SJSA1 (cell line): ENCODE results near the gene SLC35A3. TPM values are rescaled to one million over a fixed set of nuclear protein-coding genes. Genes with fewer than 3 reads are reported as not detected.
"Not testable (repeated sequence)": the region's sequence is repeated elsewhere in the genome, so short reads cannot be mapped to it uniquely, and the experiment has no call there.

Experiments used
- DNase-seq, 2 experiments: peaks; one replicate each; pipeline ENCODE4 v3.0.0-alpha.2; 2015 to 2020; ENCODE audit warnings: low spot score in 2 of 2, low read depth in 1 of 2
- H3K27ac ChIP-seq: fragments of 250-450 bp; sonication (Bioruptor Pico); 2 replicates; pipeline ENCODE4 v1.5.1; 2020; ENCODE audit warnings: mild to moderate bottlenecking, moderate library complexity
- H3K27me3 ChIP-seq: fragments of 250-450 bp; sonication (Bioruptor Pico); replicated peaks from 2 replicates; pipeline ENCODE4 v1.5.1; 2020; ENCODE audit warnings: mild to moderate bottlenecking, moderate library complexity
- H3K36me3 ChIP-seq: fragments of 250-450 bp; sonication (Bioruptor Pico); 2 replicates; pipeline ENCODE4 v1.5.1; 2020; ENCODE audit warnings: mild to moderate bottlenecking
- H3K4me1 ChIP-seq: fragments of 250-450 bp; sonication (Bioruptor Pico); replicated peaks from 2 replicates; pipeline ENCODE4 v1.6.1; 2021; ENCODE audit warnings: mild to moderate bottlenecking
- H3K4me3 ChIP-seq: fragments of 250-450 bp; sonication (Bioruptor Pico); 2 replicates; pipeline ENCODE4 v1.5.1; 2020; ENCODE audit warnings: mild to moderate bottlenecking
- H3K9me3 ChIP-seq: fragments of 250-450 bp; sonication (Bioruptor Pico); replicated peaks from 2 replicates; pipeline ENCODE4 v1.5.1; 2020; ENCODE audit warnings: mild to moderate bottlenecking
- total RNA-seq: library from RNA; depleted of rRNA; stranded (reverse); fragments of >200 nt; shearing (Covaris generic); gene quantifications from 2 replicates; pipeline ENCODE4 v1.2.3, GENCODE V29; 2014

Gene SLC35A3
- total RNA-seq, 1 experiment from 2014 or later, result 31.2 TPM

DNA sequence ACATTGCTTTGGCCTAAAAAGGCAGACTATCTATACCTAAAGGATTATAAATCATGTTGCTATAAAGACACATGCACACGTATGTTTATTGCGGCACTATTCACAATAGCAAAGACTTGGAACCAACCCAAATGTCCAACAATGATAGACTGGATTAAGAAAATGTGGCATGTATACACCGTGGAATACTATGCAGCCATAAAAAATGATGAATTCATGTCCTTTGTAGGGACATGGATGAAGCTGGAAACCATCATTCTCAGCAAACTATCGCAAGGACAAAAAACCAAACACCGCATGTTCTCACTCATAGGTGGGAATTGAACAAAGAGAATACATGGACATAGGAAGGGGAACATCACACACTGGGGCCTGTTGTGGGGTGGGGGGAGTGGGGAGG, 9.5 kb upstream of the SLC35A3 start:
- not testable (repeated sequence) for H3K27ac ChIP-seq, H3K9me3 ChIP-seq, H3K36me3 ChIP-seq, H3K4me3 ChIP-seq, H3K27me3 ChIP-seq, H3K4me1 ChIP-seq, DNase-seq

- Histone ChIP-seq H3K4me1 (no peaks in the 10 kb centered on the region), H3K4me3 (no peak overlapping the region), H3K9me3 (no peaks in the 10 kb centered on the region), H3K27me3 (no peaks in the 10 kb centered on the region), H3K36me3 (no peaks in the 10 kb centered on the region), H3K27ac (no peak overlapping the region)
- DNase-seq, result no peak
These were observed 6.6 kb upstream of the SLC35A3 start for GRCh38 chr1:99963041-99963795.

- no peak for DNase-seq
- Histone ChIP-seq H3K27me3 (no peaks in the 10 kb centered on the region), H3K36me3 (peaks cover under 1% of the 10 kb centered on the region; the same call in 1 of the 2 replicates), H3K4me1 (peaks cover 8% of the 10 kb centered on the region), H3K9me3 (no peaks in the 10 kb centered on the region), H3K27ac (no peak overlapping the region), H3K4me3 (no peak overlapping the region)
These were observed 5.0 kb upstream of the SLC35A3 start for GRCh38 chr1:99964806-99965205.

GRCh38 chr1:99965646-99966375, 4.0 kb upstream of the SLC35A3 start:
- peaks cover 12% of the 10 kb centered on the region for H3K4me1 ChIP-seq
- H3K27ac ChIP-seq, result no peak overlapping the region
- no peaks in the 10 kb centered on the region for H3K9me3 ChIP-seq
- no peak for DNase-seq
- peaks cover 6% of the 10 kb centered on the region; the same call in 1 of the 2 replicates for H3K36me3 ChIP-seq
- no peaks in the 10 kb centered on the region for H3K27me3 ChIP-seq
- H3K4me3 ChIP-seq, result no peak overlapping the region

DNA sequence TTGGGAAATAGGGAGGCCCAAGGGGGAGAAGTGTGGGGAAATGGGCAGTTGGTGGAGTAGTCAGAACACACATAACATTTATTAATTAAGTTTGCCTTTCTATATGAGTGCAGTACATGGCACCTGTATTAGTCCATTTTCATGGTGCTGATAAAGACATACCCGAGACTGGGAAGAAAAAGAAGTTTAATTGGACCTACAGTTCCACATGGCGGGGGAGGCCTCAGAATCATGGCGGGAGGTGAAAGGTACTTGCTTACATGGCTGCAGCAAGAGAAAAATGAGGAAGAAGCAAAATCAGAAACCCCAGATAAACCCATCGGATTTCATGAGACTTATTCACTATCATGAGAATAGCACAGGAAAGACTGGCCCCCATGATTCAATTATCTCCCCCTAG, 1.6 kb upstream of the SLC35A3 start:
- Histone ChIP-seq H3K27ac (no peak overlapping the region), H3K4me3 (no peak overlapping the region), H3K4me1 (peaks cover 14% of the 10 kb centered on the region), H3K9me3 (no peaks in the 10 kb centered on the region), H3K27me3 (no peaks in the 10 kb centered on the region), H3K36me3 (peaks cover 6% of the 10 kb centered on the region; the same call in 1 of the 2 replicates)
- DNase-seq, result no peak

DNA sequence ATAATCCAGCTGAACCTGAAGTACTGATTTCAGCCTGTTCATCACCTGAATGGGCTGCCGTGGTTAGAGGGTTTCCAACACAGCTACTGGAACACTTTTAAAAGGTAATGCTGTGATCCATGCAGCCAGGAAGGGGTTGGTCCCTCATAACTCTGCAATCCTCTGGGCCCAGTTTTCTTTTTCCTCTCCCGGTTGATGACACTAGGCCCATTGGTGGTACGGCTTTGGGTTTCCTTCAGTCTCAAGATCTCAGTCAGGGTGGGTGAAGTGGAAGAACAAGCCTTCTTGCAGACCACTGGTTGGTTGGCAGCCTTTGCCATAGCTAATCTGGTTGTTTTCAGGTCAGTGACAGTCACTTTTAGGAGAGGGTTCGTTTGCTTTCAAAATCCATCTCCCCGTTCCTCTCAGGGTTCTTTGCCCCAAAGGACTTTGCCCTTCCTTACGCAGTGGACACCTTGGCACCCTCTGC, 502 bp upstream of the SLC35A3 start:
- Histone ChIP-seq H3K4me3 (peak overlapping the region; percentile 92), H3K9me3 (no peaks in the 10 kb centered on the region), H3K27me3 (no peaks in the 10 kb centered on the region), H3K4me1 (peaks cover 14% of the 10 kb centered on the region), H3K27ac (peak overlapping the region; percentile 43), H3K36me3 (peaks cover 6% of the 10 kb centered on the region; the same call in 1 of the 2 replicates)
- no peak for DNase-seq

DNA sequence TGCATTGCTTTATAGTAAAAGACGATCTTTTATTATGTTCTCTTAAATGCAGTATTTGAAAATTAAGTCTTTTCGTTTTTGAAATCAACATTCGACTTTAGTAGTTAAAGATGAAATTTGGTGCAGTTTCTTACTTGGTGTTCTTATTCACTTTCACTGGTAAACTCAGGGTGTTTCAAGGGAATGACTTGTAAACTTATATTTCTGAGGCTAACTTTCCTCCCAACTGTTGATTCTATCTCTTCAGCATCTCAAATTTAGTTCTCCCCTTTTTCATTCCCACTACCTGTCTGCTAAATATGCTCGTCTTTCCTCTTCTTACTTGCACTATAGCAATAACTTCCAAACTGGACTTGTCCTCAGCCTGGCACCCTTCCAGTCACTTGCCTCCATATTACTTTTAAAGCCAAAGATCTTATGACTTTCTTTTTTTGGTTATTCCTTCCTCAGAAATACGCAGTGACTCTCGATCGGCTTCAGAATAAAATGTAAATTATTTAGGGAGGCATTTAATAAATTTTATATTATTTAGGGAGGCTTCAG, 988 bp downstream of the SLC35A3 start:
- Histone ChIP-seq H3K4me3 (peak overlapping the region; percentile 92), H3K9me3 (no peaks in the 10 kb centered on the region), H3K27me3 (no peaks in the 10 kb centered on the region), H3K27ac (peak overlapping the region; percentile 43), H3K4me1 (peaks cover 14% of the 10 kb centered on the region), H3K36me3 (peaks cover 8% of the 10 kb centered on the region; the same call in 1 of the 2 replicates)
- no peak for DNase-seq

GRCh38 chr1:99972066-99972465, 2.3 kb downstream of the SLC35A3 start:
- H3K27ac ChIP-seq, H3K27me3 ChIP-seq, DNase-seq, H3K4me3 ChIP-seq, H3K9me3 ChIP-seq: not testable (repeated sequence)
- peaks cover 14% of the 10 kb centered on the region for H3K4me1 ChIP-seq
- peaks cover 16% of the 10 kb centered on the region for H3K36me3 ChIP-seq

- H3K4me3 ChIP-seq, result no peak overlapping the region
- DNase-seq, result no peak
- no peak overlapping the region for H3K27ac ChIP-seq
- no peaks in the 10 kb centered on the region for H3K27me3 ChIP-seq
- peaks cover 10% of the 10 kb centered on the region for H3K36me3 ChIP-seq
- H3K4me1 ChIP-seq, result peaks cover 4% of the 10 kb centered on the region
- no peaks in the 10 kb centered on the region for H3K9me3 ChIP-seq
These were observed 5.7 kb downstream of the SLC35A3 start for GRCh38 chr1:99975529-99975928.

DNA sequence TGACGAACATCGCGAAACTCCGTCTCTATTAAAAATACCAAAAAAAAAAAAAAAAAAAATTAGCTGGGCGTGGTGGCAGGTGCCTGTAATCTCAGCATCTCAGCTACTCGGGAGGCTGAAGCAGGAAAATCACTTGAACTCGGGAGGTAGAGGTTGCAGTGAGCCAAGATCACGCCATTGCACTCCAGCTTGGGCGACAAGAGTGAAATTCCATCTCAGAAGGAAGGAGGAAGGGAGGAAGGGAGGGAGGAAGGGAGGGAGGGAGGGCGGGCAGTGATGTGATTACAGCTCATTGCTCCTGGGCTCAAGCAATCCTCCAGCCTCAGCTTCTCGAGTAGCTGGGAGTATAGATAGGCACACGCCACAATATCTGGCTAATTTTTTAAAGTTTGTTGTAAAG, 7.5 kb downstream of the SLC35A3 start:
- not testable (repeated sequence) for H3K9me3 ChIP-seq, H3K4me1 ChIP-seq, DNase-seq, H3K27me3 ChIP-seq, H3K4me3 ChIP-seq, H3K27ac ChIP-seq
- peaks cover 10% of the 10 kb centered on the region for H3K36me3 ChIP-seq

DNA sequence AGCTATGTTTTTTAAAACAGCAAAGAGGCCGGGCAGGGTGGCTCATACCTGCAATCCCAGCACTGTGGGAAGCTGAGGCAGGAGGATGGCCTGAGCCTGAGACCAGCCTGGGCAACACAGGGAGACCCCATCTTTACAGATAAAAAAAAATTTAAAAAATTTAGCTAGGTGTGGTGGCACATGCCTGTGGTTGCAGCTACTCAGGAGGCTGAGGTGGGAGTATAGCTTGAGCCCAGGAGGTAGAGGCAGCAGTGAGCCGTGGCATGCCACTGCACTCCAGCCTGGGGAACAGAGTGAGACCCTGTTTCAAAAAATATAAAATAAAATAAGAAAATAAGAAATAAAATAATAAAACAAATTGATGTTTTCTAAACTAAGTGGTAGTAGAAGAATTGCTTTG, 8.4 kb downstream of the SLC35A3 start:
- Histone ChIP-seq H3K27ac (no peak overlapping the region), H3K9me3 (no peaks in the 10 kb centered on the region), H3K4me3 (no peak overlapping the region), H3K27me3 (no peaks in the 10 kb centered on the region), H3K4me1 (no peaks in the 10 kb centered on the region), H3K36me3 (peaks cover 10% of the 10 kb centered on the region)
- no peak for DNase-seq

GRCh38 chr1:99979091-99979490, 9.3 kb downstream of the SLC35A3 start:
- Histone ChIP-seq H3K27me3 (no peaks in the 10 kb centered on the region), H3K27ac (no peak overlapping the region), H3K9me3 (no peaks in the 10 kb centered on the region), H3K4me3 (no peak overlapping the region), H3K36me3 (peaks cover 10% of the 10 kb centered on the region), H3K4me1 (no peaks in the 10 kb centered on the region)
- DNase-seq, result no peak

GRCh38 chr1:99980928-99981327, 11.1 kb downstream of the SLC35A3 start:
- no peak overlapping the region for H3K4me3 ChIP-seq
- no peak overlapping the region for H3K27ac ChIP-seq
- DNase-seq, result no peak
- H3K4me1 ChIP-seq, result no peaks in the 10 kb centered on the region
- H3K27me3 ChIP-seq, result no peaks in the 10 kb centered on the region
- H3K36me3 ChIP-seq, result peaks cover 7% of the 10 kb centered on the region
- no peaks in the 10 kb centered on the region for H3K9me3 ChIP-seq

DNA sequence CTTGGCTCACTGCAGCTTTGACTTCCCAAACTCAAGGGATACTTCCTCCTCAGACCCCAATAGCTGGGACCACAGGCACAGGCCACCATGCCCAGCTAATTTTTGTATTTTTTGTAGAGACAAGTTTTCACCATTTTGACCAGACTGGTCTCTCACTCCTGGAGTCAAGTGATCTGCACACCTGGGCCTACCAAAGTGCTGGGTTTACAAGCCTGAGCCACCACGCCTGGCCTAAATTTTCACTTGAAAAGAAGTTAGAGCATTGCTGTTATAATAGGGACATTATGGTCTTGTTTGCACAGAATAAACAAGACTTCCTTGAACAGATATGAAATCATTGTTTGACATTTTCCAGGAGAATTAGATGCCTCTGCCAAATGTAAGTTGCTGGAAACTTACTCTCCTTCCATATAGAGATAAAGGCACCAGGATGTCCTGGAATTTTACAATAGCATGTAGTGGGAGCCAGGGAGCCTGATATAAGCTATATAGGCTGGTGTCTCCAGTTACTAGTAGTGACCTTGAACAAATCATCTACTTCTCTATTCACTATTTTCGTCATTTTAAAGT, 16.9 kb downstream of the SLC35A3 start:
- H3K27me3 ChIP-seq, result no peaks in the 10 kb centered on the region
- no peak overlapping the region for H3K4me3 ChIP-seq
- no peak for DNase-seq
- no peak overlapping the region for H3K27ac ChIP-seq
- H3K9me3 ChIP-seq, result 0 out of 2 replicates have a peak, but pooled peaks cover 3% of the 10 kb centered on the region
- peaks cover 11% of the 10 kb centered on the region for H3K36me3 ChIP-seq
- no peaks in the 10 kb centered on the region for H3K4me1 ChIP-seq
